ENCODE measurements around the gene TIMM44.
A peak's percentile ranks its signal among the peaks of the same experiment; 100 is the strongest.

The TIMM44 gene

GRCh38 chr19:7944177-7944761, 803 bp upstream of the TIMM44 start:
- Histone ChIP-seq H3K36me3 (peaks cover 16 to 34% (median 25%) of the 10 kb centered on the region in 11 experiments), H3K4me2 (peak overlapping the region; percentile 77 to 96 (median 84)), H3K27ac (peak overlapping the region in 10 of 11 experiments; percentile 53 to 92 (median 84); a peak in 21 of 22 replicates), H4K20me1 (peaks cover 0 to 54% (median 28%) of the 10 kb centered on the region in 11 experiments; a peak in 15 of 22 replicates), H3K9ac (peak overlapping the region; percentile 51 to 98 (median 95)), H3K4me3 (peak overlapping the region; percentile 73 to 97 (median 92)), H3K9me3 (replicated peaks in 1 of 11) (no peaks in the 10 kb centered on the region), H3K27me3 (no peaks in the 10 kb centered on the region), H3K4me1 (peaks cover 23 to 42% (median 28%) of the 10 kb centered on the region in 10 experiments)
- TF ChIP-seq Cebpa-rat (IDR thresholded peaks at IDR 0.05) = no peak

- Histone ChIP-seq H3K4me2 (peak overlapping the region; percentile 78 to 98 (median 89)), H3K27ac (peak overlapping the region; percentile 83 to 97 (median 92)), H4K20me1 (peaks cover 0 to 67% (median 39%) of the 10 kb centered on the region in 11 experiments; a peak in 15 of 22 replicates), H3K36me3 (peaks cover 27 to 46% (median 38%) of the 10 kb centered on the region in 11 experiments), H3K9ac (peak overlapping the region; percentile 90 to 98 (median 96)), H3K27me3 (no peaks in the 10 kb centered on the region), H3K4me3 (peak overlapping the region; percentile 73 to 97 (median 92)), H3K9me3 (replicated peaks in 1 of 11) (no peaks in the 10 kb centered on the region), H3K4me1 (peaks cover 23 to 42% (median 28%) of the 10 kb centered on the region in 10 experiments)
- TF ChIP-seq Cebpa-rat (IDR thresholded peaks at IDR 0.05) = no peak
Observed at GRCh38 chr19:7942981-7943443, 454 bp downstream of the TIMM44 start.

- TF ChIP-seq Cebpa-rat (IDR thresholded peaks at IDR 0.05) = no peak
- peaks cover 37 to 54% (median 48%) of the 10 kb centered on the region in 11 experiments for H3K36me3 ChIP-seq
- peak overlapping the region in 4 of 11 experiments; percentile 92 to 97 (median 94); a peak in 5 of 22 replicates for H3K27ac ChIP-seq
- H3K4me3 ChIP-seq = peak overlapping the region; percentile 73 to 97 (median 92); a peak in 19 of 20 replicates
- peak overlapping the region; percentile 90 to 98 (median 96); a peak in 20 of 22 replicates for H3K9ac ChIP-seq
- peaks cover 0 to 69% (median 49%) of the 10 kb centered on the region in 11 experiments; a peak in 18 of 22 replicates for H4K20me1 ChIP-seq
- H3K4me2 ChIP-seq = peak overlapping the region; percentile 78 to 98 (median 89)
- H3K4me1 ChIP-seq = peaks cover 23 to 42% (median 28%) of the 10 kb centered on the region in 10 experiments
- no peaks in the 10 kb centered on the region for H3K9me3 ChIP-seq (replicated peaks in 1 of 11)
- no peaks in the 10 kb centered on the region for H3K27me3 ChIP-seq
Observed at GRCh38 chr19:7941895-7942596, 1.4 kb downstream of the TIMM44 start.

- Histone ChIP-seq H3K9me3 (replicated peaks in 1 of 11) (no peaks in the 10 kb centered on the region), H3K4me1 (peaks cover 23 to 37% (median 28%) of the 10 kb centered on the region in 10 experiments), H3K36me3 (peaks cover 49 to 66% (median 60%) of the 10 kb centered on the region in 11 experiments), H3K9ac (peak overlapping the region in 2 of 11 experiments; percentile 10 to 97; a peak in 3 of 22 replicates), H3K4me2 (no peak overlapping the region; a peak in 1 of 22 replicates), H3K4me3 (no peak overlapping the region), H3K27me3 (no peaks in the 10 kb centered on the region), H3K27ac (no peak overlapping the region), H4K20me1 (peaks cover 0 to 81% (median 58%) of the 10 kb centered on the region in 11 experiments; a peak in 18 of 22 replicates)
- no peak for TF ChIP-seq Cebpa-rat (IDR thresholded peaks at IDR 0.05)
Observed at GRCh38 chr19:7940841-7941240, 2.6 kb downstream of the TIMM44 start.

- Histone ChIP-seq H3K4me1 (peaks cover 10 to 27% (median 21%) of the 10 kb centered on the region in 10 experiments; a peak in 19 of 20 replicates), H3K4me2 (no peak overlapping the region), H3K27ac (no peak overlapping the region), H4K20me1 (peaks cover 0 to 100% (median 82%) of the 10 kb centered on the region in 11 experiments; a peak in 19 of 22 replicates), H3K4me3 (no peak overlapping the region), H3K9me3 (replicated peaks in 1 of 11) (no peaks in the 10 kb centered on the region), H3K36me3 (peaks cover 90 to 99% (median 97%) of the 10 kb centered on the region in 11 experiments), H3K9ac (no peak overlapping the region), H3K27me3 (no peaks in the 10 kb centered on the region)
- no peak for TF ChIP-seq Cebpa-rat (IDR thresholded peaks at IDR 0.05)
Observed at GRCh38 chr19:7934766-7935165, 8.7 kb downstream of the TIMM44 start.

GRCh38 chr19:7933828-7934725, 9.4 kb downstream of the TIMM44 start:
- H3K4me2 ChIP-seq = no peak overlapping the region
- H3K4me1 ChIP-seq = peaks cover 10 to 34% (median 27%) of the 10 kb centered on the region in 10 experiments; a peak in 19 of 20 replicates
- H3K4me3 ChIP-seq = no peak overlapping the region
- peaks cover 0 to 100% (median 85%) of the 10 kb centered on the region in 11 experiments; a peak in 19 of 22 replicates for H4K20me1 ChIP-seq
- H3K27me3 ChIP-seq = no peaks in the 10 kb centered on the region
- TF ChIP-seq Cebpa-rat (IDR thresholded peaks at IDR 0.05) = no peak
- no peaks in the 10 kb centered on the region for H3K9me3 ChIP-seq (replicated peaks in 1 of 11)
- H3K27ac ChIP-seq = no peak overlapping the region
- H3K36me3 ChIP-seq = peaks cover 87 to 93% (median 91%) of the 10 kb centered on the region in 11 experiments
- no peak overlapping the region for H3K9ac ChIP-seq

GRCh38 chr19:7933411-7933810, 10.1 kb downstream of the TIMM44 start:
- Histone ChIP-seq H3K36me3 (peaks cover 80 to 91% (median 85%) of the 10 kb centered on the region in 11 experiments), H3K9me3 (replicated peaks in 1 of 11) (no peaks in the 10 kb centered on the region), H3K4me1 (peaks cover 10 to 36% (median 31%) of the 10 kb centered on the region in 10 experiments; a peak in 19 of 20 replicates), H3K4me3 (no peak overlapping the region), H3K9ac (no peak overlapping the region), H4K20me1 (peaks cover 0 to 100% (median 86%) of the 10 kb centered on the region in 11 experiments; a peak in 19 of 22 replicates), H3K27ac (no peak overlapping the region), H3K4me2 (no peak overlapping the region), H3K27me3 (no peaks in the 10 kb centered on the region)
- TF ChIP-seq Cebpa-rat (IDR thresholded peaks at IDR 0.05) = no peak

GRCh38 chr19:7932930-7933300, 10.6 kb downstream of the TIMM44 start:
- Histone ChIP-seq H3K36me3 (peaks cover 75 to 90% (median 84%) of the 10 kb centered on the region in 11 experiments), H3K9me3 (replicated peaks in 1 of 11) (no peaks in the 10 kb centered on the region), H3K4me2 (no peak overlapping the region), H3K27ac (no peak overlapping the region), H3K4me3 (no peak overlapping the region), H4K20me1 (peaks cover 0 to 100% (median 90%) of the 10 kb centered on the region in 11 experiments; a peak in 19 of 22 replicates), H3K4me1 (peaks cover 10 to 36% (median 31%) of the 10 kb centered on the region in 10 experiments; a peak in 19 of 20 replicates), H3K27me3 (no peaks in the 10 kb centered on the region), H3K9ac (no peak overlapping the region)
- TF ChIP-seq Cebpa-rat (IDR thresholded peaks at IDR 0.05) = no peak
